Endothelial cell of hepatic sinusoid (primary cell): ENCODE measurements around the gene UBXN1.

ENCODE experiments used
- in situ Hi-C: cut with HindIII; loops from 2 replicates; pipeline ENCODE4 v1.10.0; 2017; ENCODE audit warnings: low sequenced_read_pairs

The UBXN1 gene

DNA sequence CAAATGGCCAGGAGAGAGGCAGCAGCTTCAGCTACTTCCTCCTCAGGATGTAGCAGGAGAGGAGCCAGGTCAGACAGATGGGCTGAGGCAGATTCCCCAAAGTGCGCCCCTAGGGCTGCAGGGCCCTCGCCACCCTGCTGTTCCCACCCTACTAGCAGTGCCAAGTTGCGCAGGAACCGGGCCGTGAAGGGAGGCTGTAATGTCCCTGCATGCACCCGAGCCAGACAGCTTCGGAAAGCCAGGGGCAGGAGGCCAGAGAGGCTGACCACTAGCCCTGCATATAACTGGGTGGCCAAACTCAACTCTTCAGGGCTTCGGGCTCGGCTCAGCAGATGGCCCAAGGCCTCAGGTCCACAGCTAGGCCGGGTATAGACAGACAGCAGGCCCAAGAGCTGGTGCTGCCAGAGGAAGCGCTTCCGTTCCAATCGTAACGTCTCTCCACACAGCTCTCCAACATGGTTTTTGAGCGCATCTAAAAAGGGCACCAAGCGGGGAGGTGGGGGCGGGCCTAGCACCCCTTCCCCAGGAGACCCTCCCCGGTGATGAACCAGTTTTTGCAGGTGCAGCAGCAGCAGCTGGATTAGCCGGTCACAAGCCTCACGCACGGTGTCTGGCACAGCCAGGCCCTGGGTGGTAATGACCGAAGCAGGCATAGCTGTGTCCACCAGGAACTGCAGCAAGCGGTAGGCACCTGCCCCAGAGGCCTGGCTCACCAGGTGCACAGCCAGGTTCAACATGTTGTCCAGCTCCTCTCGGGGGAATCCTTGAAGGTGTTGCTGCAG, 30.5 kb downstream of the UBXN1 start:
- in situ Hi-C loops: no loop called here

GRCh38 chr11:62647609-62648005, 31.3 kb downstream of the UBXN1 start:
- in situ Hi-C loops: no loop called here

DNA sequence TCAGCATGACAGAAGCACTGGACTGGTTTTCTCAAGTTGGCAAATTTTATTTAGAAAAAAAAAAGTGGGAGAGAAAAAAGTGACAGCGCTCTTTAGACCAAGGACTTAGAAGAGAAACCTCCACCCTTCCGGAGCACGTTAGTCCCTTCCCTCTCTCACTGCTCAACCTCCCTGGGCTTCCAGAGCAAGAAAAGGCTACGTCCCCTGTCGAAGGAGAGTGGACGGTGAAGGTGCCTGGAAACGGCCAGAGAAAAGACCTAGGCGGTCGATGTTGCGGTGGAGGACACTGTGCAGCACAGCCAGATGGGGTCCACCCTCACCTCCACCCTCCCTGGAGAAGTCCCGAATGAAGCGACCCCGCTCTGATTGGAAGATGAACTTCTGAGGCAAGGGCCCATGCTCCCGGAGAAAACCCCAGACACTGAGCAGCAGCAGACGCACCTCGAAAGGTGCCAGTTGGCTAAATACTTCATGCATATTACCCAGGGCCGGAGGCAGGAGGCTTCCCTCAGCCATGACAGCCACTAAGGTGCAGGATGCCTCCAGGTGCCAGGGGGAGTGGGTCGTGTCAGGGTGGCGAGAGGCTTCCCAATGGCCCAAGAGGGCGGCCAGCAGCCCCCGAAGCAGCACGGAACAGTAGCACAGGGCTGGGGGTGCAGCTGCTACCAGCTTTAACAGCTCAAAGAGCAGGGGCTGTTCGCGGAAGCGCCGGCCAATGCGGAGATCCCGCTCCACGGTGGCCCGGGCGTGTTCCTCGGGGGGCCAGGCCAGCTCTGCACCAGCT, 31.9 kb downstream of the UBXN1 start:
- in situ Hi-C loops: no loop called here

GRCh38 chr11:62645946-62646824, 32.7 kb downstream of the UBXN1 start, which contains the start of gene GANAB:
Gene GANAB, minus strand, starts transcription at chr11:62646613. Its CDS starts 14 bp downstream, at chr11:62646599.
- in situ Hi-C loops: no loop called here

DNA sequence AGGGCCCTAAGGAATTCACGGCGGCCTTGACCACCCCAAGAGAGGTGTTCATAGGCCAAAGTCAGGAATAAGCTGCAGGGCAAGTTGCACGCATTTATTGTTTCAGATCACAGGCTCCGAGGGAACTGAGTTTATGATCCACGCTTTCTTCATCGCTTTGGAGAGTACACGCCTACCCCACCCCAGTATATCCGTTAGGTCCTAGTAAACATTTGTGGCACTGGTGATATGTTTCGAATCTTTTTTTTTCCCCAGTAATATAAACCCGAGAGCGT, 33.3 kb downstream of the UBXN1 start:
- in situ Hi-C loops: no loop called here

DNA sequence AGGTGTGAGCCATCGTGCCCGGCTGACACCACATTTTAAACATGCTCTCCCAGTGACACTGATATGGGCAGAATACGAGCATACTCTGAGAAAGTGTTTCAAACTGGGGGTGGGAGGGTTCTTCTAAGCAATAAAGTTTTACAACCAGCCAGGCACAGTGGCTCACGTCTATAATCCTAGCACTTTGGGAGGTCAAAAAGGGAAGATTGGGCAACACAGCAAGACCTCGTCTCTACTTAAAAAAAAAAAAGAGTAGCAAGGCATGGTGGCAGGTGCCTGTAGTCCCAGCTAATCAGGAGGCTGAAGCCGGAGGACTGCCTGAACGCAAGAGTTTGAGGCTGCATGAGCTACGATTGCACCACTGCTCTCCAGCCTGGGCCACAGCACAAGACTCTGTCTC, 34.7 kb downstream of the UBXN1 start:
- in situ Hi-C loops: no loop called here

GRCh38 chr11:62632492-62632891, 46.4 kb downstream of the UBXN1 start:
- in situ Hi-C loops: loop anchor here (10.0 kb wide), 3 partner anchors 48 to 208 kb away; no protein-coding TSS in a partner anchor

DNA sequence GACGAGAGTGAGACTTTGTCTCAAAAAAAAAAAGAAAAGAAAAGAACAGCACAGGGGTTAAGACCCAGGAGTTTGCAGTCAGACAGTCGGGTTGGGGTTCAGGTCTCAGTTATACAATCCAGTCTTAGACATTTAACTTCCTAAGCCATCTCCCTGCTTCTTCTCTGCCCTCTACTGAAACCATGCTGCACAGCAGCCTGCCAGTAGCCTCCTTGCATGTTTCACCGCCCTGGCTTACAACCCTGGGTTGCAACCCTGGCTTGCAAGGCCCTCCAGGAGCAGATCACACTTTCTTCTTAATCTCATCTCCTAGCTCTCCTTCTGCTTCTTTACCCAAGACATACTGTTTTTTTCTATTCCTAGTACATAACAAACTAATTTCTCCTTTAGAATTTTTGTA, 51.2 kb downstream of the UBXN1 start:
- in situ Hi-C loops: no loop called here
